BLaER1 (cell line): ENCODE data around the gene HYDIN.
"Not testable (repeated sequence)": the region's sequence is repeated elsewhere in the genome, so short reads cannot be mapped to it uniquely, and the experiment has no call there.

Source experiments
- H3K27ac ChIP-seq: shearing (Covaris generic); formaldehyde crosslinking; 2 replicates; pipeline ENCODE4 v1.8.1; 2022
- H3K27me3 ChIP-seq: shearing (Covaris generic); formaldehyde crosslinking; 2 replicates; pipeline ENCODE4 v1.8.1; 2022
- H3K36me3 ChIP-seq: shearing (Covaris generic); formaldehyde crosslinking; 2 replicates; pipeline ENCODE4 v1.8.1; 2022
- H3K4me1 ChIP-seq: shearing (Covaris generic); formaldehyde crosslinking; 2 replicates; pipeline ENCODE4 v1.8.1; 2022
- H3K4me2 ChIP-seq: shearing (Covaris generic); formaldehyde crosslinking; 2 replicates; pipeline ENCODE4 v1.8.1; 2022
- H3K4me3 ChIP-seq: shearing (Covaris generic); formaldehyde crosslinking; 2 replicates; pipeline ENCODE4 v1.8.1; 2022
- H3K9ac ChIP-seq: shearing (Covaris generic); formaldehyde crosslinking; 2 replicates; pipeline ENCODE4 v1.8.1; 2022
- H3K9me3 ChIP-seq: shearing (Covaris generic); formaldehyde crosslinking; 2 replicates; pipeline ENCODE4 v1.8.1; 2022
- H4K20me1 ChIP-seq: shearing (Covaris generic); formaldehyde crosslinking; 2 replicates; pipeline ENCODE4 v1.8.1; 2022

Gene HYDIN

GRCh38 chr16:70943551-70943950 lies 287.0 kb downstream of the HYDIN start:
- H3K4me2 ChIP-seq, H3K4me3 ChIP-seq, H3K9me3 ChIP-seq, H3K27me3 ChIP-seq, H3K4me1 ChIP-seq, H4K20me1 ChIP-seq, H3K36me3 ChIP-seq, H3K9ac ChIP-seq, H3K27ac ChIP-seq: not testable (repeated sequence)

DNA sequence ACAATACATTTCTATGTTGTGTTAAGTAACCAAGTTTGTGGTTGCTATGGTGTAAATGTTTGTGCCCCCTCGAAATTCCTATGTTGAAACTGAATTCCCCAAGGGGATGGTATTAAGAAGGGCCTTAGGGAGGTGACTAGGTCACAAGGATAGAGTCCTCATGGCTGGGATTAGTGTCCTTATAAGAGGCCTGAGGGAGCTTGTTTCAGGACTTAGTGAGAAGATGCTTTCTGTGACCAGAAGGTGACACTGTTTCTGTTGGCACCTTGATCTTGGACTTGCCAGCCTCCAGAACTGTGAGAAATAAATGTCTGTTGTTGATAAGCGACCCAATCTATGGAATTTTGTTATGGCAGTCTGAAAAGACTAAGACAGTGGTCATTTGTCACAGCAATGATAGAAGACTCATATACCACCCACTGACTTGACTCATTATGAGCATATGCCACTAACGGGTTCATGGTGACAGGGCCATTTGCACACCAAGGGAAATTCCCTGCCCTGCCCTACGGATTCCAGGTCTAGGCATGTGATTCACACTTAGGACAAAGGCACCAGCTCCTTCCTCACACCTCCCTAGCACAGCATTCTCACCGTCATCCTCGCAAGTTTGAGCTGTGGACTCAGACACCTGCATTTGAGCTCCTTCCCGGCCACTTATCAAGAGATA lies 290.7 kb downstream of the HYDIN start:
- not testable (repeated sequence) for H3K9me3 ChIP-seq, H4K20me1 ChIP-seq, H3K4me2 ChIP-seq, H3K36me3 ChIP-seq, H3K4me1 ChIP-seq, H3K27me3 ChIP-seq, H3K9ac ChIP-seq, H3K27ac ChIP-seq, H3K4me3 ChIP-seq

GRCh38 chr16:70936781-70937525 lies 293.6 kb downstream of the HYDIN start:
- H3K9me3 ChIP-seq, H3K36me3 ChIP-seq, H3K4me3 ChIP-seq, H3K27ac ChIP-seq, H4K20me1 ChIP-seq, H3K4me2 ChIP-seq, H3K4me1 ChIP-seq, H3K9ac ChIP-seq, H3K27me3 ChIP-seq: not testable (repeated sequence)

GRCh38 chr16:70935325-70935724 lies 295.2 kb downstream of the HYDIN start:
- H3K36me3 ChIP-seq, H3K9ac ChIP-seq: not testable (repeated sequence)

DNA sequence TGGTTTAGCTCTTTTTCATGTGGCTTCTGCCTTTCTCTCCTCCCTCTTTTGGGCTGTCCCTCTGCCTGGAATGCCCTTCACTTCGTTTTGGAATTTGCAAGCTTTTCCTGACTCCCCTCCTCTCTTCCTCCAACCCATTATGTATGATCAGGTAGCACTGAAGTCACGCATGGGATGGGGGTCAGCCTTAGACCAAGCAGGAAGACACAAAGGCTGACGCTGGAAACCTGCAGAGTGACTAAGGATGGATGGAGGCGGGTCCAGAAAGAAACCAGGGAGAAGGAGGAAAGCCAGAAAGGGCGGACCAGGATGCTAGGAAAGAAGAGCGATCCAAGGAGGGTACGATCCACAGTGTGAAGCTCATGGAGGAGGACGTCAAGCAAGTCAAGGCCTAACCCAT lies 296.8 kb downstream of the HYDIN start:
- H3K36me3 ChIP-seq, H3K27ac ChIP-seq, H3K27me3 ChIP-seq, H3K4me1 ChIP-seq, H3K9me3 ChIP-seq, H3K4me2 ChIP-seq, H4K20me1 ChIP-seq, H3K4me3 ChIP-seq, H3K9ac ChIP-seq: not testable (repeated sequence)

More at GRCh38 chr16:70935325-70935724, 295.2 kb downstream of the HYDIN start:
- H3K9me3 ChIP-seq, H3K27me3 ChIP-seq, H3K4me2 ChIP-seq, H3K4me1 ChIP-seq, H3K27ac ChIP-seq, H4K20me1 ChIP-seq, H3K4me3 ChIP-seq: not testable (repeated sequence)

DNA sequence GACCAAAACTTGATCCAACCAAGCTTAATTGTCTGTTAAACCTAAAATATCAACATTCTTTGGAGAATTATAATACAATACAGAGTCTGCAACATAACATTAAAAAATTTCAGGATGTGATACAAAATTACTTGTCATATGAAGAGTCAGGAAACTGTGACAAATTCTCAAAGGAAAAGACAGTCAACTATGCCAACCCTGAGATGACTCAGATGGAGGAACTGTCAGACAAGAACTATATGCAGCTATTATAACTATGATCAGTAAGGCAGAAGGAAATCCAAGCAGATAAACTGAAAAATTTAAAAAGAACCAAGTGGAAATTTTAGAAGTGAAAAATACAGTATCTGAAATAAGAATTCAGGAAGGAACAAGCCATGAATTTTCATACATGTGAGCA lies 299.8 kb downstream of the HYDIN start:
- H3K4me1 ChIP-seq, H3K36me3 ChIP-seq, H3K4me2 ChIP-seq, H3K9me3 ChIP-seq, H3K9ac ChIP-seq, H4K20me1 ChIP-seq, H3K27ac ChIP-seq, H3K27me3 ChIP-seq, H3K4me3 ChIP-seq: not testable (repeated sequence)

DNA sequence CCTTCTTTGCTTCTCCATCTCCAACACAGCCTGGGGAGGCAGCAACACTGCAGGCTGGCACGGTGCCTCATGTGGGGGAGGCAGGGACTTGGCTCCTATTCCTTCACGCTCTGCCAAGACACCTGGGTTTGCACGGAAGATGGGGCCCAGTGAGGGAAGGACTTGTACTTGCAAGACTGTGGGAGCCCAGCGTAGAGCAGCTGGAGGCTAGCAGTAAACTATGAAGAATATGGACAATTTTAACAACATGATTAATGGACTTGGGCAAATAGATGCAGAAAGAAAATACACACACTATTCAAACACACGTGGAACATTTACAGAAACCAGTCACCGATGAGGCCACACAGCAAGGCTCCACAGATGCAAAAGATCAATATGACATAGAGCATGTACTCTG lies 308.4 kb downstream of the HYDIN start:
- not testable (repeated sequence) for H3K27me3 ChIP-seq, H3K9ac ChIP-seq, H3K4me3 ChIP-seq

DNA sequence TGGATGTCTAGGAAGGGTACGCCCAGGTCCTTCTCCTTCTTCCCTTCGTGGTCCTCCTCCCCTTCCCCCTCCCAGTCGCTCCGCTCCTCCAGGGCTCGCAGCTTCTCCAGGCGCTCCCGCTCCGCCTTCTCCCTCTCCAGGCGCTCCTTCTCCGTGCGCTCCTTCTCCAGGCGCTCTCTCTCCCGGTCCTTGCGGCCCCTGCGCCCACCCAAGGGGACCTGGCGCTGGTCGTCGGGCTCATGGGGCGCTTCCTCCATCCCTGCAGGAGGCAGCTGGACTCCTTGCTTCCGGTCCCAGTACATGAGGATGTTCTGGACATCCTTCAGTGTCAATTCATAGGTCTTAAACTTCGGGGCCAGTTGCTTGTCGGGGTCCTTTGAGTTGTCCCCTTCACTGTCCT lies 309.9 kb downstream of the HYDIN start:
- H3K9me3 ChIP-seq, H3K36me3 ChIP-seq, H3K4me2 ChIP-seq, H3K4me3 ChIP-seq, H3K27me3 ChIP-seq, H3K9ac ChIP-seq, H3K4me1 ChIP-seq, H4K20me1 ChIP-seq, H3K27ac ChIP-seq: not testable (repeated sequence)

More for the DNA sequence above, 308.4 kb downstream of the HYDIN start:
- not testable (repeated sequence) for H4K20me1 ChIP-seq, H3K9me3 ChIP-seq, H3K27ac ChIP-seq, H3K4me1 ChIP-seq, H3K36me3 ChIP-seq, H3K4me2 ChIP-seq

DNA sequence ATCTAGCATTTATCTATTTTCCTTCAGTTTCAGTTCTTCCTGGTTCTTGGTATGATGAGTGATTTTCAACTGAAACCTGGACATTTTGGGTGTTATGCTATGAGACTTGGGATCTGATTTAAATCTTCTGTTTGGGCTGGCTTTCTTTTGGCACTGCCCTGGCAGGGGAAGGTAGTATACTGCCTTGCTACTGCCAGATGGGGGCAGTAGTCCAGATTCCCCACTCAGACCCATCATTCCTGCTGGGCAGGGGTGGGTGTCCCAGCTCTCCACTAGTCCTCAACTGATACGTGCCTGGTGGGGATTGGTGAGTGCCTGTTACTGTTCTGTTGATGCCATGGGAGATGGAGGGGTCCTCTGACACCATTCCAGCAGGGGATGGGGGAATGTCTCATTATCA lies 342.3 kb downstream of the HYDIN start:
- H3K27ac ChIP-seq, H3K4me2 ChIP-seq, H3K4me3 ChIP-seq, H4K20me1 ChIP-seq, H3K36me3 ChIP-seq, H3K27me3 ChIP-seq, H3K4me1 ChIP-seq, H3K9ac ChIP-seq, H3K9me3 ChIP-seq: not testable (repeated sequence)

DNA sequence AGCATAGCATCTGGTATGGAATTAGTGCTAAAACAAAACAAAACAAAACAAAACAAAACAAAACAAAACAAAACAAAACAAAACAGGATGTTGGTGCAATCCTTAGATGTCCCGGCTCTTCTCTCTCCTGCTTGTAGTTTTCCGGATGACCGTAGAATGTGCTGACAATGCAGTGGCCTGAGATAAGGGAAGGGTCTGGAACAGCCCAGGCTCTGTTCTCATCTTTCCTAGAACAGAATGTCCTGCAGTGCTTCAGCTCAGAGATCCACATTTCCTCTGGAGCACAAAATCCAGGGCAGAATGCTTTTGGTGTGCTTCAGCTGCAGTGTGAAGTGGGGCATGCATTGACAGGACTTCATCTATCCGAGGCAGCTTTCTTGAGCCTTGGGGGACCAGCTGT lies 345.9 kb downstream of the HYDIN start:
- not testable (repeated sequence) for H3K4me2 ChIP-seq, H3K27me3 ChIP-seq, H4K20me1 ChIP-seq, H3K9ac ChIP-seq, H3K27ac ChIP-seq, H3K9me3 ChIP-seq, H3K36me3 ChIP-seq, H3K4me3 ChIP-seq, H3K4me1 ChIP-seq

DNA sequence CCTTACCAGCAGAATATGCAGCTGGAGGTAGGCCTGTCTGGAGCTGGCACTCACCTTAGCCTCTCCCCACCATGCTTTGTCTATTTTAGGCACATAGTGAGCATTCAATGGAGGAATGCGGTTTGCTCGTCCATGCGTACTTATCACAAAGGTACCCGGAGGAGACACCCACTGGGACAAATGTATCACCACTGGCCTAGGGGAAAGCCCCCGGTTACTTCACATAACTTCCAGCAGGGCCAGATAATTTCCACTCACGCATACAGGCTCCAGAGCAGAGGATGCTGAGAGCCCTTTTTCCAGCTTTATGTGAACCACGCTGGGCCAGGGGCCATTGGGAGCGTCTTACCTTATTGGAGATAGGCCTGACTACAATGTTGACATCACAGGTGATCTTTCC lies 348.2 kb downstream of the HYDIN start:
- not testable (repeated sequence) for H3K4me1 ChIP-seq, H4K20me1 ChIP-seq, H3K36me3 ChIP-seq, H3K27me3 ChIP-seq, H3K4me2 ChIP-seq, H3K27ac ChIP-seq, H3K4me3 ChIP-seq, H3K9me3 ChIP-seq, H3K9ac ChIP-seq

- H3K4me3 ChIP-seq, H4K20me1 ChIP-seq, H3K4me1 ChIP-seq, H3K36me3 ChIP-seq, H3K27ac ChIP-seq, H3K9ac ChIP-seq, H3K27me3 ChIP-seq, H3K4me2 ChIP-seq, H3K9me3 ChIP-seq: not testable (repeated sequence)
Observed at GRCh38 chr16:70877895-70878294, 352.6 kb downstream of the HYDIN start.

DNA sequence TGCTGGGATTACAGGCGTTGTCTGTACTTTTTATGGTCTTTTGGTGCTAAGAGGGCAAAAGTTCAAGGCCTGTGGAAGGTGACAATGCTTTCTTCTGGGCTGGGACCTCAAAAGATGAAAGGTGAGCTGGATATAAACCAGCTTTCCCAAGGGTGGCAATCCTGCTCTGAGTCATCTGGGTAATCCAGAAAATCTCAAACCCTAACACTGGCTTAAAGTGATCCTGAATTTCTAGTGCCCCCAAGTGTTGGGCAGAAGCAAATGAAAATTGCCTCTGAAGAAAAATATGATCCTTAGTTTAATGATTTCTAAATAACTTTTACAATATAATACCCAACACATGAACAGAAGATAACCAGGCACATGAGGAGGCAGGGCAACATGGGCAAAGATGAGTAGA lies 354.1 kb downstream of the HYDIN start:
- H3K27ac ChIP-seq, H3K9ac ChIP-seq, H3K27me3 ChIP-seq, H3K4me1 ChIP-seq, H3K9me3 ChIP-seq, H3K36me3 ChIP-seq, H4K20me1 ChIP-seq, H3K4me3 ChIP-seq, H3K4me2 ChIP-seq: not testable (repeated sequence)

DNA sequence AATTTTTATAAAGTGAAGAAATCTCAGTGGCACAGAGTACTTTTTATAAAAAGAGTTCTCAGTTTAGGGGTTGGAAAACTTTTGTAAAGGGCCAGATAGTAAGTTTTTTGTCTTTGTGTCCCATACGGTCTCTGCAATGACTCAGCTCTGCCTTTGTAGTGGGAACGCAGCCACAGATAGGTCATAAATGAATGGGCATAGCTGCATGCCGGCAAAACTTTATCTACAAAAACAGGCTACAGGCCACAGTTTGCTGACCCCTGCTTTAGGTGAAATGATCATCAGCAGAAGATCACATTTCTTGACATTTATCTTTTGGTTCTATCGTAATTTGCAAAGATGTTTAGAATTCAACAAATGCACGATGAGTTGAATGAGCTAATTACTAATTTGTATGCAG lies 365.8 kb downstream of the HYDIN start:
- H3K27ac ChIP-seq, H3K4me2 ChIP-seq, H3K4me3 ChIP-seq, H3K27me3 ChIP-seq, H3K4me1 ChIP-seq, H3K36me3 ChIP-seq, H3K9me3 ChIP-seq, H4K20me1 ChIP-seq, H3K9ac ChIP-seq: not testable (repeated sequence)

DNA sequence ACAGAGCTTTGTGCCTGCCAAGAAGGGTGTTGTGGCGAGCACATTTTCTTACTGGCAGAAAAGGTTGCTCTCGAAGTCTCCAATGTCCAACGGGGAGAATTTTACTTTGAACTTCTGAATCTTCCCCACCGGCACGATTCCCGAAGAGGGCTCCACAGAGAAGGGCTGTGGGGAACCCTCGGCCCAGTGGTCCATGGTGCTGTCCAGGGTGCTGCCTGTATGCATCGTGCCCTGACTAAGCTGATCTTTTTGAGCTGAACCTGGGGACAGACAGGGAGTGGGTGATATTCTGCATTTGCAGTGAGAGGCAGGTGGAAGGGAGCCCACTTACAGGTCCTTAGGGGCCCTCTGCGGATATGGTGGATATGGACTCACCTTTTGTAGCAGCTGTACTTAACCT lies 368.5 kb downstream of the HYDIN start:
- not testable (repeated sequence) for H3K4me3 ChIP-seq, H3K9ac ChIP-seq, H3K4me2 ChIP-seq, H3K4me1 ChIP-seq, H4K20me1 ChIP-seq, H3K27me3 ChIP-seq, H3K9me3 ChIP-seq, H3K36me3 ChIP-seq, H3K27ac ChIP-seq
